Osteoblast (primary cell): ENCODE measurements around the gene HGS. TPM values are rescaled to one million over a fixed set of nuclear protein-coding genes. Genes with fewer than 3 reads are reported as not detected.

Source experiments
- DNase-seq: peaks from one replicate; pipeline ENCODE4 v3.0.0; 2011; ENCODE audit warnings: low spot score, mixed read lengths; ENCODE audit not compliant: insufficient read length; ENCODE audit errors: missing footprints
- H2AFZ ChIP-seq: 2 replicates; pipeline ENCODE4 v1.6.0; 2011; ENCODE audit warnings: mild to moderate bottlenecking, low read length
- H3K27ac ChIP-seq: 2 replicates; pipeline ENCODE4 v1.5.1; 2011; ENCODE audit warnings: mild to moderate bottlenecking, low read depth, low read length, moderate library complexity
- H3K27me3 ChIP-seq: 2 replicates; pipeline ENCODE4 v1.6.0; 2012; ENCODE audit warnings: mild to moderate bottlenecking, control low read depth, inconsistent platforms, low read length, moderate library complexity; ENCODE audit not compliant: insufficient read depth
- H3K36me3 ChIP-seq: 2 replicates; pipeline ENCODE4 v1.5.1; 2011; ENCODE audit warnings: mild to moderate bottlenecking, low read length, control low read depth, moderate library complexity; ENCODE audit not compliant: insufficient read depth
- H3K4me1 ChIP-seq: 2 replicates; pipeline ENCODE4 v1.5.1; 2011; ENCODE audit warnings: mild to moderate bottlenecking, low read length, control low read depth, moderate library complexity; ENCODE audit not compliant: insufficient read depth
- H3K4me2 ChIP-seq: 2 replicates; pipeline ENCODE4 v1.6.0; 2011; ENCODE audit warnings: mild to moderate bottlenecking, low read length; ENCODE audit not compliant: insufficient read depth
- H3K4me3 ChIP-seq: fragments of 200-600 bp; sonication (generic); 3 replicates; pipeline ENCODE4 v1.5.1; 2012; ENCODE audit warnings: mild to moderate bottlenecking, low read length, inconsistent platforms; ENCODE audit not compliant: insufficient read depth
- H3K79me2 ChIP-seq: 2 replicates; pipeline ENCODE4 v1.6.0; 2012; ENCODE audit warnings: mild to moderate bottlenecking, low read length, control low read depth, inconsistent platforms; ENCODE audit not compliant: insufficient read depth
- H3K9me3 ChIP-seq: 2 replicates; pipeline ENCODE4 v1.5.1; 2011; ENCODE audit warnings: low read depth, low read length, control low read depth
- H4K20me1 ChIP-seq: 2 replicates; pipeline ENCODE4 v1.6.0; 2012; ENCODE audit warnings: mild to moderate bottlenecking, low read length, control low read depth; ENCODE audit not compliant: insufficient read depth
- CTCF ChIP-seq: IDR thresholded peaks from 2 replicates; pipeline ENCODE4 v1.5.1; 2011; ENCODE audit warnings: mild to moderate bottlenecking, low read depth, low read length, moderate library complexity; ENCODE audit errors: extremely low read depth
- total RNA-seq: library from RNA; depleted of rRNA; stranded (reverse); fragments of >200 nt; gene quantifications from 2 replicates; pipeline ENCODE4 v1.2.3, GENCODE V29; 2012

Gene HGS
- total RNA-seq, 1 donor, result 110 TPM

- Histone ChIP-seq H3K36me3 (peaks cover 88% of the 10 kb centered on the region), H3K4me3 (no peak overlapping the region), H3K27me3 (no peaks in the 10 kb centered on the region), H3K4me2 (no peak overlapping the region), H3K4me1 (no peaks in the 10 kb centered on the region), H4K20me1 (peaks cover 42% of the 10 kb centered on the region), H3K9me3 (no peaks in the 10 kb centered on the region), H3K27ac (no peak overlapping the region), H2AFZ (no peak overlapping the region), H3K79me2 (peaks cover 83% of the 10 kb centered on the region)
- no peak for DNase-seq
- TF ChIP-seq CTCF, result no peak
These were observed 11.0 kb downstream of the HGS start for GRCh38 chr17:81694810-81695209.

- H3K27me3 ChIP-seq, result no peaks in the 10 kb centered on the region
- peaks cover 80% of the 10 kb centered on the region for H3K79me2 ChIP-seq
- DNase-seq, result no peak
- TF ChIP-seq CTCF, result no peak
- no peaks in the 10 kb centered on the region for H3K9me3 ChIP-seq
- H3K27ac ChIP-seq, result no peak overlapping the region
- H2AFZ ChIP-seq, result no peak overlapping the region
- no peak overlapping the region for H3K4me3 ChIP-seq
- H3K4me1 ChIP-seq, result no peaks in the 10 kb centered on the region
- no peak overlapping the region for H3K4me2 ChIP-seq
- H3K36me3 ChIP-seq, result peaks cover 84% of the 10 kb centered on the region
- H4K20me1 ChIP-seq, result peaks cover 38% of the 10 kb centered on the region
These were observed 11.4 kb downstream of the HGS start for GRCh38 chr17:81695211-81695610.

- Histone ChIP-seq H3K9me3 (no peaks in the 10 kb centered on the region), H3K27ac (no peak overlapping the region), H3K4me2 (no peak overlapping the region), H3K4me3 (no peak overlapping the region), H3K27me3 (no peaks in the 10 kb centered on the region), H3K4me1 (no peaks in the 10 kb centered on the region), H4K20me1 (peaks cover 38% of the 10 kb centered on the region), H2AFZ (no peak overlapping the region), H3K36me3 (peaks cover 81% of the 10 kb centered on the region), H3K79me2 (peaks cover 80% of the 10 kb centered on the region)
- no peak for TF ChIP-seq CTCF
- no peak for DNase-seq
These were observed 12.0 kb downstream of the HGS start for GRCh38 chr17:81695801-81696200.

GRCh38 chr17:81696218-81696941 lies 12.6 kb downstream of the HGS start:
- Histone ChIP-seq H4K20me1 (peaks cover 40% of the 10 kb centered on the region), H2AFZ (no peak overlapping the region), H3K27ac (no peak overlapping the region), H3K4me3 (no peak overlapping the region), H3K9me3 (no peaks in the 10 kb centered on the region), H3K27me3 (no peaks in the 10 kb centered on the region), H3K79me2 (peaks cover 80% of the 10 kb centered on the region), H3K4me1 (no peaks in the 10 kb centered on the region), H3K36me3 (peaks cover 81% of the 10 kb centered on the region), H3K4me2 (no peak overlapping the region)
- TF ChIP-seq CTCF, result no peak
- DNase-seq, result no peak
